HS-5 (cell line): ENCODE results near the gene REL.
"Not testable (repeated sequence)": the region's sequence is repeated elsewhere in the genome, so short reads cannot be mapped to it uniquely, and the experiment has no call there.

Source experiments
- DNase-seq: peaks from one replicate; pipeline ENCODE4 v3.0.0-alpha.2; 2012; ENCODE audit warnings: low read depth

The REL gene

GRCh38 chr2:60925994-60926740, 44.8 kb downstream of the REL start:
- DNase-seq, result no peak

- no peak for DNase-seq
Observed at GRCh38 chr2:60926741-60927552, 45.6 kb downstream of the REL start.

GRCh38 chr2:60932061-60932460, 50.7 kb downstream of the REL start:
- not testable (repeated sequence) for DNase-seq

GRCh38 chr2:60932954-60933353, 51.6 kb downstream of the REL start:
- DNase-seq, result no peak

- DNase-seq, result no peak
Observed at GRCh38 chr2:60934165-60934722, 52.9 kb downstream of the REL start.

GRCh38 chr2:60936757-60937156, 55.4 kb downstream of the REL start:
- DNase-seq, result no peak

GRCh38 chr2:60938301-60938700, 56.9 kb downstream of the REL start:
- no peak for DNase-seq

GRCh38 chr2:60939622-60940021, 58.2 kb downstream of the REL start:
- DNase-seq, result no peak

- DNase-seq, result no peak
Observed at GRCh38 chr2:60945341-60945740, 64.0 kb downstream of the REL start.

- no peak for DNase-seq
Observed at GRCh38 chr2:60947056-60947455, 65.7 kb downstream of the REL start.

GRCh38 chr2:60948161-60948560, 66.8 kb downstream of the REL start:
- DNase-seq, result no peak

GRCh38 chr2:60948926-60949579, 67.7 kb downstream of the REL start:
- DNase-seq, result no peak

GRCh38 chr2:60954139-60954538, 72.8 kb downstream of the REL start:
- DNase-seq, result no peak

GRCh38 chr2:60957224-60957623, 75.8 kb downstream of the REL start:
- no peak for DNase-seq

- DNase-seq, result no peak
Observed at GRCh38 chr2:60957643-60958042, 76.3 kb downstream of the REL start.

- DNase-seq, result peak; percentile 32
Observed at GRCh38 chr2:60958361-60958760, 77.0 kb downstream of the REL start.

- peak; percentile 63 for DNase-seq
Observed at GRCh38 chr2:60958800-60959199, 77.4 kb downstream of the REL start.

GRCh38 chr2:60959501-60959900, 78.1 kb downstream of the REL start:
- no peak for DNase-seq

- no peak for DNase-seq
Observed at GRCh38 chr2:60960706-60961105, 79.3 kb downstream of the REL start.

GRCh38 chr2:60961457-60961856, 80.1 kb downstream of the REL start:
- peak; percentile 29 for DNase-seq

GRCh38 chr2:60962528-60962927, 81.2 kb downstream of the REL start:
- DNase-seq, result no peak

GRCh38 chr2:60963190-60963589, 81.8 kb downstream of the REL start:
- DNase-seq, result no peak
